ENCODE measurements around the gene ALDOA. TPM values are rescaled to one million over a fixed set of nuclear protein-coding genes. Genes with fewer than 3 reads are reported as not detected.
A peak's percentile ranks its signal among the peaks of the same experiment; 100 is the strongest.

ALDOA gene
- total RNA-seq, 1 donor, result 343 TPM

GRCh38 chr16:30060346-30060745 lies 5.2 kb upstream of the ALDOA start:
- H3K9me3 ChIP-seq (ENCODE audit: low read depth, low read length), result no peaks in the 10 kb centered on the region
- peaks cover 14% of the 10 kb centered on the region for H3K4me1 ChIP-seq (ENCODE audit: insufficient read depth, low read length)
- no peaks in the 10 kb centered on the region for H3K27me3 ChIP-seq (ENCODE audit: insufficient read depth, low read length)
- H3K4me3 ChIP-seq (ENCODE audit: low read length), result no peak overlapping the region

- Histone ChIP-seq H3K4me3 (ENCODE audit: low read length) (no peak overlapping the region), H3K9me3 (ENCODE audit: low read depth, low read length) (no peaks in the 10 kb centered on the region), H3K4me1 (ENCODE audit: insufficient read depth, low read length) (peaks cover 14% of the 10 kb centered on the region), H3K27me3 (ENCODE audit: insufficient read depth, low read length) (no peaks in the 10 kb centered on the region)
Observed at GRCh38 chr16:30060836-30061554, 4.6 kb upstream of the ALDOA start.

- Histone ChIP-seq H3K4me3 (ENCODE audit: low read length) (no peak overlapping the region), H3K4me1 (ENCODE audit: insufficient read depth, low read length) (peaks cover 35% of the 10 kb centered on the region), H3K9me3 (ENCODE audit: low read depth, low read length) (no peaks in the 10 kb centered on the region), H3K27me3 (ENCODE audit: insufficient read depth, low read length) (no peaks in the 10 kb centered on the region)
Observed at GRCh38 chr16:30063278-30063892, 2.2 kb upstream of the ALDOA start.

GRCh38 chr16:30063893-30064728 lies 1.4 kb upstream of the ALDOA start:
- H3K27me3 ChIP-seq (ENCODE audit: insufficient read depth, low read length), result no peaks in the 10 kb centered on the region
- no peaks in the 10 kb centered on the region for H3K9me3 ChIP-seq (ENCODE audit: low read depth, low read length)
- peak overlapping the region; percentile 87 for H3K4me3 ChIP-seq (ENCODE audit: low read length)
- H3K4me1 ChIP-seq (ENCODE audit: insufficient read depth, low read length), result peaks cover 42% of the 10 kb centered on the region

- H3K27me3 ChIP-seq (ENCODE audit: insufficient read depth, low read length), result no peaks in the 10 kb centered on the region
- peak overlapping the region; percentile 87 for H3K4me3 ChIP-seq (ENCODE audit: low read length)
- H3K4me1 ChIP-seq (ENCODE audit: insufficient read depth, low read length), result peaks cover 48% of the 10 kb centered on the region
- no peaks in the 10 kb centered on the region for H3K9me3 ChIP-seq (ENCODE audit: low read depth, low read length)
Observed at GRCh38 chr16:30064729-30065101, 845 bp upstream of the ALDOA start.

- H3K4me3 ChIP-seq (ENCODE audit: low read length), result peak overlapping the region; percentile 87
- no peaks in the 10 kb centered on the region for H3K9me3 ChIP-seq (ENCODE audit: low read depth, low read length)
- H3K27me3 ChIP-seq (ENCODE audit: insufficient read depth, low read length), result no peaks in the 10 kb centered on the region
- H3K4me1 ChIP-seq (ENCODE audit: insufficient read depth, low read length), result peaks cover 52% of the 10 kb centered on the region
Observed at GRCh38 chr16:30065943-30066760, 592 bp downstream of the ALDOA start.

GRCh38 chr16:30066761-30067583 lies 1.4 kb downstream of the ALDOA start:
- Histone ChIP-seq H3K4me3 (ENCODE audit: low read length) (peak overlapping the region; percentile 87), H3K27me3 (ENCODE audit: insufficient read depth, low read length) (no peaks in the 10 kb centered on the region), H3K4me1 (ENCODE audit: insufficient read depth, low read length) (peaks cover 52% of the 10 kb centered on the region), H3K9me3 (ENCODE audit: low read depth, low read length) (no peaks in the 10 kb centered on the region)

GRCh38 chr16:30067584-30067916 lies 2.0 kb downstream of the ALDOA start:
- H3K9me3 ChIP-seq (ENCODE audit: low read depth, low read length), result no peaks in the 10 kb centered on the region
- no peaks in the 10 kb centered on the region for H3K27me3 ChIP-seq (ENCODE audit: insufficient read depth, low read length)
- H3K4me3 ChIP-seq (ENCODE audit: low read length), result no peak overlapping the region
- H3K4me1 ChIP-seq (ENCODE audit: insufficient read depth, low read length), result peaks cover 52% of the 10 kb centered on the region

GRCh38 chr16:30068333-30068732 lies 2.8 kb downstream of the ALDOA start:
- H3K4me1 ChIP-seq (ENCODE audit: insufficient read depth, low read length), result peaks cover 47% of the 10 kb centered on the region

GRCh38 chr16:30068750-30069610 lies 3.4 kb downstream of the ALDOA start:
- Histone ChIP-seq H3K4me3 (ENCODE audit: low read length) (no peak overlapping the region), H3K4me1 (ENCODE audit: insufficient read depth, low read length) (peaks cover 41% of the 10 kb centered on the region), H3K9me3 (ENCODE audit: low read depth, low read length) (no peaks in the 10 kb centered on the region)

More at GRCh38 chr16:30068333-30068732, 2.8 kb downstream of the ALDOA start:
- Histone ChIP-seq H3K4me3 (ENCODE audit: low read length) (no peak overlapping the region), H3K27me3 (ENCODE audit: insufficient read depth, low read length) (no peaks in the 10 kb centered on the region), H3K9me3 (ENCODE audit: low read depth, low read length) (no peaks in the 10 kb centered on the region)

GRCh38 chr16:30069611-30070462 lies 4.3 kb downstream of the ALDOA start:
- H3K4me3 ChIP-seq (ENCODE audit: low read length), result no peak overlapping the region
- H3K4me1 ChIP-seq (ENCODE audit: insufficient read depth, low read length), result peaks cover 42% of the 10 kb centered on the region
- no peaks in the 10 kb centered on the region for H3K27me3 ChIP-seq (ENCODE audit: insufficient read depth, low read length)

More at GRCh38 chr16:30068750-30069610, 3.4 kb downstream of the ALDOA start:
- no peaks in the 10 kb centered on the region for H3K27me3 ChIP-seq (ENCODE audit: insufficient read depth, low read length)

GRCh38 chr16:30070490-30070889 lies 4.9 kb downstream of the ALDOA start:
- Histone ChIP-seq H3K27me3 (ENCODE audit: insufficient read depth, low read length) (no peaks in the 10 kb centered on the region), H3K4me1 (ENCODE audit: insufficient read depth, low read length) (peaks cover 48% of the 10 kb centered on the region), H3K4me3 (ENCODE audit: low read length) (no peak overlapping the region), H3K9me3 (ENCODE audit: low read depth, low read length) (no peaks in the 10 kb centered on the region)

More at GRCh38 chr16:30069611-30070462, 4.3 kb downstream of the ALDOA start:
- H3K9me3 ChIP-seq (ENCODE audit: low read depth, low read length), result no peaks in the 10 kb centered on the region

Data from mononuclear cell (primary cell).